GM15510 (cell line): Measurements from ENCODE around the gene QKI.

Source experiments
- POLR2A ChIP-seq: IDR thresholded peaks from 3 replicates; pipeline ENCODE4 v1.6.1; 2011; ENCODE audit warnings: borderline replicate concordance; ENCODE audit not compliant: insufficient read length; ENCODE audit errors: extremely low read depth

Gene QKI

GRCh38 chr6:163612200-163612599 is 197.7 kb downstream of the QKI start:
- no peak for TF ChIP-seq POLR2A

- TF ChIP-seq POLR2A = no peak
Measured at GRCh38 chr6:163613025-163613424, 198.5 kb downstream of the QKI start.

- TF ChIP-seq POLR2A = no peak
Measured at GRCh38 chr6:163613668-163614067, 199.2 kb downstream of the QKI start.

DNA sequence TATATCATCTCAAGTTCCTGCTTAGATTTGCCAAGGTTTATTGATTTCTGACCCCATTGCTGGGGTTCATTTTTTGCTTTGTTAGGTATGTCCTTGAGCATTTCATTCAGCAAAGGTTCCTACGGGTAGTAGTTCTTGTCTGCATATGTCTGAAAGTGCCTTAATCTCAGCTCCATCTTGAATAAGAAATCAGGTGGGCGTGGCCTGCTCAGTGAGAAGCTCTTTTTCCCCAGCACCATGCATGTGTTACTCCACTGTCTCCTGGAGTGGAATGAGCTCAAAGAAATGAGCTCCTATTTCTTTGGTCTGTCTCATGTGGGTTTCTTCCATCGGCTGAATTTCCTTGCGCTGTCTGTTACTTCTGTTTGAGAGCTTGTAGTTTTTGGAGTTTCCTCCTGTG is 201.9 kb downstream of the QKI start:
- no peak for TF ChIP-seq POLR2A

GRCh38 chr6:163617549-163617948 is 203.0 kb downstream of the QKI start:
- TF ChIP-seq POLR2A = no peak

GRCh38 chr6:163620101-163620500 is 205.6 kb downstream of the QKI start:
- no peak for TF ChIP-seq POLR2A

GRCh38 chr6:163620670-163621330 is 206.3 kb downstream of the QKI start:
- TF ChIP-seq POLR2A = no peak

- TF ChIP-seq POLR2A = no peak
Measured at GRCh38 chr6:163625265-163625664, 210.7 kb downstream of the QKI start.

- no peak for TF ChIP-seq POLR2A
Measured at GRCh38 chr6:163626073-163626867, 211.8 kb downstream of the QKI start.

GRCh38 chr6:163627274-163628062 is 212.9 kb downstream of the QKI start:
- TF ChIP-seq POLR2A = no peak
